Panc1 (cell line): ENCODE data around the gene GAB1. TPM values are rescaled to one million over a fixed set of nuclear protein-coding genes. Genes with fewer than 3 reads are reported as not detected.

Experiments used
- ATAC-seq: fragments of 200-7000 bp; cut with Tn5 transposase; 2 replicates; pipeline ENCODE4 v1.9.1; 2020; ENCODE audit warnings: mild to moderate bottlenecking, moderate library complexity
- BruUV-seq: library from RNA; stranded (reverse); fragments of 400-500 nt; replicated peaks from 2 replicates; lab custom pipeline; 2021; lab: Mats Ljungman, UMichigan
- CTCF ChIA-PET: fragments of 300-600 bp; sonication (Branson Sonifier 250); formaldehyde crosslinking; loops from one replicate; lab custom pipeline; 2022; ENCODE audit warnings: antibody characterized with exemption; lab: Charles Lee
- POLR2A ChIA-PET: fragments of 300-600 bp; sonication (Branson Sonifier 250); formaldehyde crosslinking; loops from one replicate; lab custom pipeline; 2022; ENCODE audit warnings: antibody characterized with exemption; lab: Charles Lee
- DNase-seq: peaks from one replicate; pipeline ENCODE4 v3.0.0-alpha.2; 2010; ENCODE audit warnings: low read depth, low spot score
- H3K27ac ChIP-seq: 2 replicates; pipeline ENCODE4 v1.5.1; 2011; ENCODE audit warnings: mild to moderate bottlenecking, low read length, inconsistent platforms
- H3K27me3 ChIP-seq: fragments of 200-500 bp; sonication (Bioruptor generic); 2 replicates; pipeline ENCODE4 v1.6.0; 2014; ENCODE audit warnings: low read length, inconsistent platforms; ENCODE audit not compliant: control insufficient read depth, insufficient read depth
- H3K36me3 ChIP-seq: fragments of 200-500 bp; sonication (Bioruptor generic); 2 replicates; pipeline ENCODE4 v1.5.1; 2014; ENCODE audit warnings: inconsistent platforms, mild to moderate bottlenecking, low read length, moderate library complexity; ENCODE audit not compliant: control insufficient read depth, insufficient read depth
- H3K4me1 ChIP-seq: 2 replicates; pipeline ENCODE4 v1.5.1; 2011; ENCODE audit warnings: inconsistent platforms, mild to moderate bottlenecking, low read length, moderate library complexity; ENCODE audit not compliant: control insufficient read depth, insufficient read depth
- H3K4me3 ChIP-seq, 2 experiments: 2 replicates each; pipeline ENCODE4 v1.5.1; 2011 to 2012; ENCODE audit warnings: low read depth in 2 of 2, low read length in 2 of 2, mild to moderate bottlenecking in 2 of 2, inconsistent platforms in 1 of 2, moderate library complexity in 1 of 2
- H3K9me3 ChIP-seq: fragments of 200-500 bp; sonication (Bioruptor generic); 2 replicates; pipeline ENCODE4 v1.5.1; 2014; ENCODE audit warnings: low read depth, mild to moderate bottlenecking, inconsistent platforms, low read length, moderate library complexity; ENCODE audit not compliant: control insufficient read depth, insufficient read depth
- CTCF ChIP-seq: fragments of 450-650 bp; IDR thresholded peaks from 2 replicates; pipeline ENCODE4 v1.5.1; 2017; ENCODE audit warnings: mild to moderate bottlenecking
- POLR2AphosphoS5 ChIP-seq: IDR thresholded peaks from 2 replicates; pipeline ENCODE4 v1.6.1; 2012; ENCODE audit warnings: mild to moderate bottlenecking, low read depth, low read length, moderate library complexity
- SIN3A ChIP-seq: IDR thresholded peaks from 2 replicates; pipeline ENCODE4 v1.6.1; 2012; ENCODE audit warnings: low read depth, mild to moderate bottlenecking, low read length, moderate library complexity, borderline replicate concordance; ENCODE audit not compliant: insufficient read depth
- TCF7L2 ChIP-seq: IDR thresholded peaks from 2 replicates; pipeline ENCODE4 v1.6.1; 2011; ENCODE audit warnings: mild to moderate bottlenecking, low read depth, low read length, inconsistent platforms
- in situ Hi-C: cut with HindIII; loops from 2 replicates; pipeline ENCODE4 v1.10.0; 2016; ENCODE audit warnings: low sequenced_read_pairs, low pct_unique_long_range_greater_than_20kb
- intact Hi-C: fragments of 100-400 bp; cut with micrococcal nuclease; formaldehyde crosslinking; loops from one replicate; pipeline ENCODE4 v1.10.0; 2022; ENCODE audit not compliant: unreplicated experiment
- total RNA-seq: library from RNA; stranded (reverse); gene quantifications from one replicate; pipeline ENCODE4 v1.2.1, GENCODE V29; 2021; ENCODE audit not compliant: unreplicated experiment
- TF ChIP-seq, protein P1 (sequence below), 2 experiments: IDR thresholded peaks; 2 replicates each; pipeline ENCODE4 v1.6.1; 2011 to 2012; ENCODE audit warnings: low read depth in 2 of 2, control low read depth in 1 of 2, low read length in 1 of 2, mild to moderate bottlenecking in 1 of 2, moderate library complexity in 1 of 2; ENCODE audit not compliant: insufficient read depth in 1 of 2

Gene GAB1
- total RNA-seq, 1 experiment from 2014 or later, result 2.8 TPM

- H3K4me1 ChIP-seq, result no peaks in the 10 kb centered on the region
- intact Hi-C loops, result no loop called here
- no peak overlapping the region for H3K4me3 ChIP-seq
- ATAC-seq (no peak), DNase-seq (no peak)
- in situ Hi-C loops, result no loop called here
- H3K36me3 ChIP-seq, result no peaks in the 10 kb centered on the region
- POLR2A ChIA-PET, result no interaction called here
- BruUV-seq, result no TSS peak
- H3K27me3 ChIP-seq, result no peaks in the 10 kb centered on the region
- no peak overlapping the region for H3K27ac ChIP-seq
- CTCF ChIA-PET, result no interaction called here
- H3K9me3 ChIP-seq, result no peaks in the 10 kb centered on the region
- no peak for TF ChIP-seq SIN3A
- TF ChIP-seq POLR2AphosphoS5, result no peak
- no peak for TF ChIP-seq CTCF
- no peak for TF ChIP-seq TCF7L2
- TF ChIP-seq, protein P1, sequence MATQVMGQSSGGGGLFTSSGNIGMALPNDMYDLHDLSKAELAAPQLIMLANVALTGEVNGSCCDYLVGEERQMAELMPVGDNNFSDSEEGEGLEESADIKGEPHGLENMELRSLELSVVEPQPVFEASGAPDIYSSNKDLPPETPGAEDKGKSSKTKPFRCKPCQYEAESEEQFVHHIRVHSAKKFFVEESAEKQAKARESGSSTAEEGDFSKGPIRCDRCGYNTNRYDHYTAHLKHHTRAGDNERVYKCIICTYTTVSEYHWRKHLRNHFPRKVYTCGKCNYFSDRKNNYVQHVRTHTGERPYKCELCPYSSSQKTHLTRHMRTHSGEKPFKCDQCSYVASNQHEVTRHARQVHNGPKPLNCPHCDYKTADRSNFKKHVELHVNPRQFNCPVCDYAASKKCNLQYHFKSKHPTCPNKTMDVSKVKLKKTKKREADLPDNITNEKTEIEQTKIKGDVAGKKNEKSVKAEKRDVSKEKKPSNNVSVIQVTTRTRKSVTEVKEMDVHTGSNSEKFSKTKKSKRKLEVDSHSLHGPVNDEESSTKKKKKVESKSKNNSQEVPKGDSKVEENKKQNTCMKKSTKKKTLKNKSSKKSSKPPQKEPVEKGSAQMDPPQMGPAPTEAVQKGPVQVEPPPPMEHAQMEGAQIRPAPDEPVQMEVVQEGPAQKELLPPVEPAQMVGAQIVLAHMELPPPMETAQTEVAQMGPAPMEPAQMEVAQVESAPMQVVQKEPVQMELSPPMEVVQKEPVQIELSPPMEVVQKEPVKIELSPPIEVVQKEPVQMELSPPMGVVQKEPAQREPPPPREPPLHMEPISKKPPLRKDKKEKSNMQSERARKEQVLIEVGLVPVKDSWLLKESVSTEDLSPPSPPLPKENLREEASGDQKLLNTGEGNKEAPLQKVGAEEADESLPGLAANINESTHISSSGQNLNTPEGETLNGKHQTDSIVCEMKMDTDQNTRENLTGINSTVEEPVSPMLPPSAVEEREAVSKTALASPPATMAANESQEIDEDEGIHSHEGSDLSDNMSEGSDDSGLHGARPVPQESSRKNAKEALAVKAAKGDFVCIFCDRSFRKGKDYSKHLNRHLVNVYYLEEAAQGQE (IDR thresholded peaks at IDR 0.05; ENCODE audit: insufficient read depth in 1 of 2, low read depth in 2 of 2, low read length in 1 of 2), result no peak
Measured at GRCh38 chr4:143502231-143502630, 165.6 kb downstream of the GAB1 start.

GRCh38 chr4:143506031-143506430 is 169.4 kb downstream of the GAB1 start:
- BruUV-seq, result no TSS peak
- ATAC-seq (no peak), DNase-seq (no peak)
- Histone ChIP-seq H3K4me3 (no peak overlapping the region), H3K36me3 (no peaks in the 10 kb centered on the region), H3K4me1 (no peaks in the 10 kb centered on the region), H3K27me3 (no peaks in the 10 kb centered on the region; the same call in 1 of the 2 replicates), H3K27ac (no peak overlapping the region), H3K9me3 (no peaks in the 10 kb centered on the region)
- intact Hi-C loops, result no loop called here
- ChIA-PET CTCF (no interaction called here), POLR2A (no interaction called here)
- in situ Hi-C loops, result no loop called here
- TF ChIP-seq, protein P1 (IDR thresholded peaks at IDR 0.05; ENCODE audit: insufficient read depth in 1 of 2, low read depth in 2 of 2, low read length in 1 of 2), result no peak
- TF ChIP-seq CTCF (no peak), POLR2AphosphoS5 (no peak), SIN3A (no peak), TCF7L2 (no peak)
